ENCODE data around the gene TBCA. TPM values are rescaled to one million over a fixed set of nuclear protein-coding genes. Genes with fewer than 3 reads are reported as not detected.

Gene TBCA
- total and polyA plus RNA-seq, 2 of the 13 experiments (the other 11 are each of a cell fraction or from before 2014, with no cell fraction given) = 93.8 to 309 TPM

DNA sequence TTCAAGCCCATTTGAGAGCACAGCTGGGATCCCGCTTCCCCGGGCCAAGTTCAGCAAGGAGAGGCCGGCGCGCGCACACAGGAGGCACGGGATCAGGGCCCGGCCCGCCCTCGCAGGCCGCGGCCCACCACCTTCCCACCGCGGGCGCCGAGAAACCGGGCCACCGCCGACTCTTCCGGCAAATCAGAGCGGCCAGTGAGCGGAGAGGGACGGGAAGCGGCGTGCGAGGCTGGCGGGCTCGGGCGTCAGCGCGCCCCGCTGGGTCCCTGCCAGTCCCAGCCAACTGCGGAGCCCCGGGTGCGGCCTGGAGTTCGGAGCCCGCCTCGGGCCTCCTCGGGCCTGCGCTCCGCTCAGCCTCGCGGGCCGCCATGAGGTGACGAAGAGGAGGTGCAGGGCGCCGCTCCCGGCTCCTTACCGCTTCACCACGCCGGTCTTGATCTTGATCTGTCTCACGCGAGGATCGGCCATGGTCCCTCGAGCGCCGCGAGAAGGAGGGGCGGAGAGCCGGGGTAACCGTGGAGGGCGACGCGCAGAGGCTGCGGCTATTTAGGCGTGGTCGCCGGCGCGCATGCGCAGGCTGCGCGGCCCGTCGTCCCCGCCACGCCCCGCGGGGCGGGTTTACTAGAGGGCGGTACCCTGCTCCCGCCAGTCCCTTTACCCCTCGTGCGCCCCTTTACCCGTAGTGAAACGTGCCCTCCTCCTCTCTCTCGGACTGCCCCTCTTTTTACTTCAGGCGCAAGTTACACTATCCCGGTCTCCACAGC lies at the start of gene TBCA (continued):
- TF ChIP-seq XBP1 (CRISPR knock-in tag; IDR thresholded peaks at IDR 0.05) = peak; percentile 47; the same call in 1 of the 2 replicates
- TF ChIP-seq ZNF773 (CRISPR knock-in tag; IDR thresholded peaks at IDR 0.05; ENCODE audit: borderline replicate concordance) = no peak; the same call in 1 of the 2 replicates
- 0 out of 2 replicates have a peak, but pooled peaks have one; percentile 9 for TF ChIP-seq ZNF674 (CRISPR knock-in tag; IDR thresholded peaks at IDR 0.05; ENCODE audit: low read depth)
- TF ChIP-seq ZMAT3 (CRISPR knock-in tag; conservative IDR thresholded peaks at IDR 0.05) = peak; percentile 89
- peak; percentile 93 for TF ChIP-seq KLF6 (CRISPR knock-in tag; IDR thresholded peaks at IDR 0.05)
- TF ChIP-seq ZNF30 (CRISPR knock-in tag; IDR thresholded peaks at IDR 0.05) = 0 out of 2 replicates have a peak, but pooled peaks have one; percentile 82
- peak; percentile 65; the same call in 1 of the 2 replicates for TF ChIP-seq MAF1 (CRISPR knock-in tag; IDR thresholded peaks at IDR 0.05; ENCODE audit: borderline replicate concordance)
- peak; percentile 79 for TF ChIP-seq HDAC1 (CRISPR knock-in tag; IDR thresholded peaks at IDR 0.05)
- TF ChIP-seq KMT2A (CRISPR knock-in tag; IDR thresholded peaks at IDR 0.05) = peak; percentile 83
- TF ChIP-seq, protein P1, sequence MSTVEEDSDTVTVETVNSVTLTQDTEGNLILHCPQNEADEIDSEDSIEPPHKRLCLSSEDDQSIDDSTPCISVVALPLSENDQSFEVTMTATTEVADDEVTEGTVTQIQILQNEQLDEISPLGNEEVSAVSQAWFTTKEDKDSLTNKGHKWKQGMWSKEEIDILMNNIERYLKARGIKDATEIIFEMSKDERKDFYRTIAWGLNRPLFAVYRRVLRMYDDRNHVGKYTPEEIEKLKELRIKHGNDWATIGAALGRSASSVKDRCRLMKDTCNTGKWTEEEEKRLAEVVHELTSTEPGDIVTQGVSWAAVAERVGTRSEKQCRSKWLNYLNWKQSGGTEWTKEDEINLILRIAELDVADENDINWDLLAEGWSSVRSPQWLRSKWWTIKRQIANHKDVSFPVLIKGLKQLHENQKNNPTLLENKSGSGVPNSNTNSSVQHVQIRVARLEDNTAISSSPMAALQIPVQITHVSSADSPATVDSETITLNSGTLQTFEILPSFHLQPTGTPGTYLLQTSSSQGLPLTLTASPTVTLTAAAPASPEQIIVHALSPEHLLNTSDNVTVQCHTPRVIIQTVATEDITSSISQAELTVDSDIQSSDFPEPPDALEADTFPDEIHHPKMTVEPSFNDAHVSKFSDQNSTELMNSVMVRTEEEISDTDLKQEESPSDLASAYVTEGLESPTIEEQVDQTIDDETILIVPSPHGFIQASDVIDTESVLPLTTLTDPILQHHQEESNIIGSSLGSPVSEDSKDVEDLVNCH (CRISPR knock-in tag; IDR thresholded peaks at IDR 0.05) = no peak
- no peak for TF ChIP-seq FLYWCH1 (CRISPR knock-in tag; IDR thresholded peaks at IDR 0.05)
- TF ChIP-seq ZBTB1 (CRISPR knock-in tag; IDR thresholded peaks at IDR 0.05; ENCODE audit: borderline replicate concordance) = no peak
- peak; percentile 94 for TF ChIP-seq ZNF883 (CRISPR knock-in tag; IDR thresholded peaks at IDR 0.05; ENCODE audit: not compliant biosample characterization)
- TF ChIP-seq CEBPG (CRISPR knock-in tag; IDR thresholded peaks at IDR 0.05) = no peak
- TF ChIP-seq TEAD3 (CRISPR knock-in tag; optimal IDR thresholded peaks at IDR 0.05; ENCODE audit: borderline replicate concordance) = peak; percentile 61
- peak; percentile 68; the same call in 1 of the 2 replicates for TF ChIP-seq ZBTB39 (CRISPR knock-in tag; IDR thresholded peaks at IDR 0.05)
- no peak for TF ChIP-seq KLF13 (CRISPR knock-in tag; IDR thresholded peaks at IDR 0.05)
- no peak for TF ChIP-seq CAMTA2 (CRISPR knock-in tag; IDR thresholded peaks at IDR 0.05; ENCODE audit: borderline replicate concordance)
- TF ChIP-seq NR0B2 (CRISPR knock-in tag; IDR thresholded peaks at IDR 0.05) = no peak
- TF ChIP-seq ZNF256 (CRISPR knock-in tag; conservative IDR thresholded peaks at IDR 0.05) = no peak
- peak; percentile 13; the same call in 1 of the 2 replicates for TF ChIP-seq ZNF263 (CRISPR knock-in tag; IDR thresholded peaks at IDR 0.05)
- TF ChIP-seq ZNF530 (CRISPR knock-in tag; IDR thresholded peaks at IDR 0.05; ENCODE audit: low read depth) = no peak
- peak; percentile 88 for TF ChIP-seq ZNF446 (CRISPR knock-in tag; IDR thresholded peaks at IDR 0.05)
- TF ChIP-seq ARNT2 (CRISPR knock-in tag; IDR thresholded peaks at IDR 0.05; ENCODE audit: low read depth) = peak; percentile 67; the same call in 1 of the 2 replicates
- no peak for TF ChIP-seq TRAFD1 (CRISPR knock-in tag; IDR thresholded peaks at IDR 0.05; ENCODE audit: borderline replicate concordance)

All from HepG2 (cell line).